Endothelial cell (in vitro differentiated cells): ENCODE results near the gene GLT8D1. TPM values are rescaled to one million over a fixed set of nuclear protein-coding genes. Genes with fewer than 3 reads are reported as not detected.

Experiments used
- DNase-seq: peaks from one replicate; pipeline ENCODE4 v3.0.0; 2021; ENCODE audit warnings: low spot score
- H3K27ac Mint-ChIP-seq: one replicate; pipeline ENCODE4 v1.8.0; 2021; ENCODE audit warnings: mixed read lengths, inconsistent platforms; ENCODE audit not compliant: unreplicated experiment
- H3K27me3 Mint-ChIP-seq: one replicate; pipeline ENCODE4 v1.8.0; 2021; ENCODE audit warnings: mild to moderate bottlenecking, moderate library complexity, mixed read lengths, inconsistent platforms; ENCODE audit not compliant: unreplicated experiment
- H3K36me3 Mint-ChIP-seq: one replicate; pipeline ENCODE4 v1.8.0; 2021; ENCODE audit warnings: mild to moderate bottlenecking, low read depth, mixed read lengths, inconsistent platforms; ENCODE audit not compliant: unreplicated experiment
- H3K4me1 Mint-ChIP-seq: one replicate; pipeline ENCODE4 v1.8.0; 2021; ENCODE audit warnings: mild to moderate bottlenecking, mixed read lengths, inconsistent platforms; ENCODE audit not compliant: unreplicated experiment
- H3K4me3 Mint-ChIP-seq: one replicate; pipeline ENCODE4 v1.8.0; 2021; ENCODE audit warnings: mild to moderate bottlenecking, mixed read lengths, inconsistent platforms; ENCODE audit not compliant: unreplicated experiment
- H3K9me3 Mint-ChIP-seq: one replicate; pipeline ENCODE4 v1.8.0; 2021; ENCODE audit warnings: mixed read lengths, inconsistent platforms; ENCODE audit not compliant: unreplicated experiment
- CTCF ChIP-seq: fragments of 200-600 bp; sonication (generic); IDR thresholded peaks from one replicate; pipeline ENCODE4 v1.5.0; 2021; ENCODE audit warnings: antibody characterized with exemption; ENCODE audit not compliant: unreplicated experiment
- total RNA-seq: library from RNA; stranded (reverse); fragmentation: NEBNext Ultra II Directional; extraction: Animal tissue kit (Norgen Biotek cat#: 25700); gene quantifications from one replicate; pipeline ENCODE4 v1.2.1, GENCODE V29; 2021; ENCODE audit not compliant: unreplicated experiment

GLT8D1 gene
- total RNA-seq, 1 donor from 2014 or later, result 54.7 TPM

GRCh38 chr3:52704611-52705437, 767 bp downstream of the GLT8D1 start:
- peak; percentile 7 for DNase-seq
- Mint-ChIP-seq H3K36me3 (peaks cover 13% of the 10 kb centered on the region), H3K9me3 (no peaks in the 10 kb centered on the region), H3K27me3 (peaks cover 9% of the 10 kb centered on the region), H3K27ac (peak overlapping the region; percentile 92), H3K4me3 (peak overlapping the region; percentile 97), H3K4me1 (peaks cover 27% of the 10 kb centered on the region)
- no peak for TF ChIP-seq CTCF

GRCh38 chr3:52703341-52703740, 2.2 kb downstream of the GLT8D1 start:
- peaks cover 10% of the 10 kb centered on the region for H3K27me3 Mint-ChIP-seq
- TF ChIP-seq CTCF, result no peak
- no peak overlapping the region for H3K27ac Mint-ChIP-seq
- H3K9me3 Mint-ChIP-seq, result no peaks in the 10 kb centered on the region
- DNase-seq, result no peak
- H3K36me3 Mint-ChIP-seq, result peaks cover 13% of the 10 kb centered on the region
- H3K4me3 Mint-ChIP-seq, result no peak overlapping the region
- H3K4me1 Mint-ChIP-seq, result peaks cover 27% of the 10 kb centered on the region

- H3K27ac Mint-ChIP-seq, result no peak overlapping the region
- peaks cover 32% of the 10 kb centered on the region for H3K36me3 Mint-ChIP-seq
- H3K4me1 Mint-ChIP-seq, result no peaks in the 10 kb centered on the region
- no peak overlapping the region for H3K4me3 Mint-ChIP-seq
- TF ChIP-seq CTCF, result no peak
- no peaks in the 10 kb centered on the region for H3K9me3 Mint-ChIP-seq
- DNase-seq, result no peak
- peaks cover 3% of the 10 kb centered on the region for H3K27me3 Mint-ChIP-seq
These were observed 8.0 kb downstream of the GLT8D1 start for GRCh38 chr3:52697632-52697965.

GRCh38 chr3:52696830-52697631, 8.6 kb downstream of the GLT8D1 start:
- no peak for TF ChIP-seq CTCF
- DNase-seq, result no peak
- H3K9me3 Mint-ChIP-seq, result no peaks in the 10 kb centered on the region
- H3K36me3 Mint-ChIP-seq, result peaks cover 33% of the 10 kb centered on the region
- no peak overlapping the region for H3K27ac Mint-ChIP-seq
- H3K27me3 Mint-ChIP-seq, result peaks cover 3% of the 10 kb centered on the region
- H3K4me1 Mint-ChIP-seq, result no peaks in the 10 kb centered on the region
- no peak overlapping the region for H3K4me3 Mint-ChIP-seq
